Esophagus squamous epithelium (tissue), 4 donors: ENCODE results near the gene GEMIN8.

ENCODE experiments used
- CTCF ChIP-seq, 6 experiments: fragments of 450-650 bp in 4 of 6; fragments of 200-600 bp in 2 of 6; sonication (generic) in 2 of 6; IDR thresholded peaks; one replicate each; pipeline ENCODE4 v1.5.1; 2016 to 2019; ENCODE audit warnings: antibody characterized with exemption in 6 of 6, mild to moderate bottlenecking in 4 of 6, moderate library complexity in 4 of 6
- POLR2A ChIP-seq, 4 donors: fragments of 450-650 bp; IDR thresholded peaks; one replicate each; pipeline ENCODE4 v1.6.1; 2017; ENCODE audit warnings: antibody characterized with exemption in 4 of 4, mild to moderate bottlenecking in 4 of 4, moderate library complexity in 3 of 4

GRCh38 chrX:14029039-14029424 is 660 bp downstream of the GEMIN8 start:
- TF ChIP-seq CTCF (IDR thresholded peaks at IDR 0.05) (no peak), POLR2A (IDR thresholded peaks at IDR 0.05) (no peak)
